Tibial nerve (tissue), 4 donors: ENCODE results near the gene HOMER2. TPM values are rescaled to one million over a fixed set of nuclear protein-coding genes. Genes with fewer than 3 reads are reported as not detected.
"Not testable (repeated sequence)": the region's sequence is repeated elsewhere in the genome, so short reads cannot be mapped to it uniquely, and the experiment has no call there.

ENCODE experiments used
- DNase-seq, 2 donors: peaks; one replicate each; pipeline ENCODE4 v3.0.0-alpha.2; 2019; ENCODE audit warnings: low spot score in 2 of 2
- H3K27ac ChIP-seq, 4 donors: fragments of 200-600 bp; sonication (generic) in 3 of 4; one replicate each; pipeline ENCODE4 v1.5.1; 2017 to 2019; ENCODE audit warnings: mild to moderate bottlenecking in 1 of 4
- H3K27me3 ChIP-seq, 2 donors: fragments of 200-600 bp; sonication (generic) in 1 of 2; one replicate each; pipeline versions ENCODE4 v1.5.1 to v1.6.0; 2017 to 2019
- H3K36me3 ChIP-seq, 3 donors: fragments of 200-600 bp; sonication (generic); one replicate each; pipeline ENCODE4 v1.5.1; 2018 to 2019
- H3K4me1 ChIP-seq, 4 donors: fragments of 200-600 bp; sonication (generic) in 3 of 4; one replicate each; pipeline ENCODE4 v1.5.1; 2017 to 2019
- H3K4me3 ChIP-seq, 4 donors: fragments of 200-600 bp; sonication (generic) in 3 of 4; one replicate each; pipeline ENCODE4 v1.5.1; 2017 to 2019; ENCODE audit warnings: mild to moderate bottlenecking in 1 of 4, moderate library complexity in 1 of 4
- H3K9me3 ChIP-seq, 4 donors: fragments of 200-600 bp; sonication (generic) in 3 of 4; one replicate each; pipeline ENCODE4 v1.5.1; 2017 to 2019
- CTCF ChIP-seq, 5 experiments: fragments of 200-600 bp in 3 of 5; fragments of 450-650 bp in 2 of 5; sonication (generic) in 3 of 5; IDR thresholded peaks; one replicate each; pipeline ENCODE4 v1.5.1; 2016 to 2019; ENCODE audit warnings: antibody characterized with exemption in 5 of 5, mild to moderate bottlenecking in 3 of 5, moderate library complexity in 2 of 5
- EP300 ChIP-seq, 2 donors: sonication (generic); formaldehyde crosslinking; IDR thresholded peaks; one replicate each; pipeline ENCODE4 v1.6.1; 2017; ENCODE audit warnings: antibody characterized with exemption in 2 of 2, mild to moderate bottlenecking in 1 of 2
- POLR2A ChIP-seq, 2 donors: fragments of 450-650 bp; IDR thresholded peaks; one replicate each; pipeline ENCODE4 v1.6.1; 2017; ENCODE audit warnings: antibody characterized with exemption in 2 of 2, mild to moderate bottlenecking in 2 of 2, moderate library complexity in 2 of 2
- WGBS, 2 donors: methylation state at CpG; one replicate each; pipeline ENCODE4 v1.1.5; 2018; 5-methylcytosine and 5-hydroxymethylcytosine counted together
- total RNA-seq, 4 donors: library from RNA; depleted of rRNA; stranded (reverse); fragments of >200 nt; gene quantifications; one replicate each; pipeline ENCODE4 v1.1.0, GENCODE V29; 2016

Gene HOMER2
- total RNA-seq, 4 donors from 2014 or later, result 25.5 to 950 (median 39.0) TPM

- no peaks in the 10 kb centered on the region for H3K4me1 ChIP-seq
- no peaks in the 10 kb centered on the region for H3K9me3 ChIP-seq
- H3K27me3 ChIP-seq, result no peaks in the 10 kb centered on the region
- no peak for DNase-seq
- no peak overlapping the region for H3K27ac ChIP-seq
- no peak overlapping the region for H3K4me3 ChIP-seq
- WGBS, 2 donors, result 74 to 78% methylated on average over 1 of the region's 1 CpG
- peaks cover 0 to 29% (median 0%) of the 10 kb centered on the region in 3 donors for H3K36me3 ChIP-seq
- TF ChIP-seq EP300 (IDR thresholded peaks at IDR 0.05) (no peak), POLR2A (IDR thresholded peaks at IDR 0.05) (no peak), CTCF (IDR thresholded peaks at IDR 0.05) (no peak)
Observed at GRCh38 chr15:82874267-82874666, 78.3 kb downstream of the HOMER2 start.

DNA sequence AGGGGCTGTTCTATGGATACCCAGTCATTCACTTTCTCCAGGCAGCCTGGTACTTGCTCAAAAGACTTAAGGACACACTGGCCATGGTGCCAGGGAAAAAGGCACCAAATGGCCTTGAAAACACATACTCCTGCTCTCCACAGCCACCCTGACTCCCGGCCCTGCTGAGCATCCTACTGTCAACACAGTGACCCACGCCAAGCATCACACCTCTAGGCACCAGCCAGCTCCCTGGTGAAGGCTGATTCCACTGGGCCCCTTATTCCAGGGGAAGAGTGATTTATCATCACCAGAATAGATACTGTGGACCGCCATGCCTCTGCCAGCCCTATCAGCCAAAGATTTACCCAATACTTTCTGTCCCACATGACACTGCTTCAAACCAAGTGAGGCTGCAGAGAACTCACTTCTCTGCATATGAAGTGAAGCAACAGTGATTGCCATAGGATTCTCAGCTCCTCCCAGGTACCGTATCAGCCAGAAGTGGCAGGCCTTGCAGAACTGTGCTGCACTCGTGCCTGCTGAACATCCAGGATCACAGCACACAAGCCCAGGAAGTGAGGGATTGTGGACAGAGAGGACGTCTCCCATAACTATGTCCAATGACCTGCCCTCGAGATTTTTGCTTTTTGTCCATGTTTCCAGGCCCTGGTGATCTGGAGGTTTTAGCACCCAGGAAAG, 79.4 kb downstream of the HOMER2 start:
- no peaks in the 10 kb centered on the region for H3K27me3 ChIP-seq
- H3K4me1 ChIP-seq, result no peaks in the 10 kb centered on the region
- no peak overlapping the region for H3K27ac ChIP-seq
- no peak overlapping the region for H3K4me3 ChIP-seq
- TF ChIP-seq CTCF (IDR thresholded peaks at IDR 0.05) (no peak), POLR2A (IDR thresholded peaks at IDR 0.05) (no peak), EP300 (IDR thresholded peaks at IDR 0.05) (no peak)
- DNase-seq, result no peak
- 91 to 97% methylated on average over 7 of the region's 7 CpGs for WGBS, 2 donors
- peaks cover 0 to 29% (median 0%) of the 10 kb centered on the region in 3 donors for H3K36me3 ChIP-seq
- H3K9me3 ChIP-seq, result no peaks in the 10 kb centered on the region

DNA sequence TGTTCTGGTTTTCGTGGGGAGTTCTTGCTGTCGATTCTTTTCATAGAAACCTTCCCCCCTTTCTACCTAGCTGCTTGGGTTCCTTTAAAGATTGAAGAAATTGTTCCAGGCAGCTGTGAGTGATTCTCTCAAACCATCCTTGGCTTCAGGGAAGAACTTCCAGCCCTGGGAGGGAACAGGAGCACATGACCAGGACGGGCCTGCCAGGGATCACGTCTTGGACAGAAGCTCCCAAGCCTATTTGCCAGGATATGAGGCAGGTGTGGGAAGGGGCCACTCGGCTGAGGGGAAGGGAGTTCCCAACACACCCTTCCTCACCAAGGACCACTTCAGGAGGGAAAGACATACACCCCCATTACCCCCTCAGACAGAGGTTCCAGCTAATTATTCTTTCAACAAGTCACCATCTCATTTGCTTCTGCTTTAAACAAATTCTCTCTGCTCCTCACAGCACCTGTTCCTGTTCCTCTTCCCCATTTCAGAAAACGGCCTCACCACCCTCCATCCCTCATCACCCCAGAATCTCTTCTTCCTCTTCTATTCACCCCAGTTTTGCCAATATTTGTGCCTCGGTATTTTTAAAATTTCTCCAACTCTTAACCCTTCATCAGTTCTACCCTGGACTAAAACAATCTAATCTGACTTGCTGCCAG, 80.6 kb downstream of the HOMER2 start:
- Histone ChIP-seq H3K27ac (no peak overlapping the region), H3K27me3 (no peaks in the 10 kb centered on the region), H3K36me3 (peaks cover 0 to 29% (median 0%) of the 10 kb centered on the region in 3 donors), H3K9me3 (no peaks in the 10 kb centered on the region), H3K4me1 (no peaks in the 10 kb centered on the region), H3K4me3 (no peak overlapping the region)
- TF ChIP-seq CTCF (IDR thresholded peaks at IDR 0.05), result no peak
- TF ChIP-seq EP300 (IDR thresholded peaks at IDR 0.05), result no peak
- no peak for TF ChIP-seq POLR2A (IDR thresholded peaks at IDR 0.05)
- WGBS, 2 donors, result 81 to 85% methylated on average over 7 of the region's 7 CpGs
- DNase-seq, result no peak

- H3K36me3 ChIP-seq, result peaks cover 0 to 29% (median 0%) of the 10 kb centered on the region in 3 donors
- 54 to 60% methylated on average over 5 of the region's 5 CpGs for whole genome bisulfite sequencing, 2 donors
- no peak overlapping the region for H3K27ac ChIP-seq
- H3K4me3 ChIP-seq, result no peak overlapping the region
- no peak for TF ChIP-seq POLR2A (IDR thresholded peaks at IDR 0.05)
- no peak for DNase-seq
- no peaks in the 10 kb centered on the region for H3K4me1 ChIP-seq
- no peaks in the 10 kb centered on the region for H3K27me3 ChIP-seq
- H3K9me3 ChIP-seq, result no peaks in the 10 kb centered on the region
Observed at GRCh38 chr15:82871358-82871757, 81.2 kb downstream of the HOMER2 start.

DNA sequence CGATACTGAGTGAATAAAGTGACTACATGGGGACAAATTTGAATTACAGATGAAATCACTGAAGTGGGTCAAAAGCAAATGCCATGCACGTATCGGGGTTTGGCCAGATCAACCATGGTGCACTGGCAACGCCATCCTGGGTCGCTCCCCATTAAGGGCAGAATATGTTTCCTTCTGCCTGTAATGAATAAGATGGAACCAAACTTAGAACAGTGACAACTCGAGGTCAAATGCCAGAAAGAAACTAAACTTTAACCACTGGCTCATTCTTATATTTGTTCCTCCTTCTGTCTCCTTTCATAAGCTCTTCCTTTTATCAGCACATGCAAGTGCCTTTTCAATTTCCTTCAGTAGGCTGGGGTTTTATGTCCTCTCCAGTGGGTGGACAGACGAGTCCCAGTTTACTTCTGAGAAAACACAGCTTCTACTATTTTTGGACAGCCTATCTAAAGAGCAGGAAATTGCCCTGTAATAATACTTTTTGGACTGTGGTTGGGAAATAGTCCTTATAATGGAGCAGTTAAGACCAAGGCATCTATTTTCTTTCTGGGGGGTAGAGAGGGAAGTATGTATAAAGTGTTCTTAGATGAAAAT, 81.7 kb downstream of the HOMER2 start:
- Histone ChIP-seq H3K4me3 (no peak overlapping the region), H3K9me3 (no peaks in the 10 kb centered on the region), H3K4me1 (no peaks in the 10 kb centered on the region), H3K36me3 (peaks cover 0 to 29% (median 0%) of the 10 kb centered on the region in 3 donors), H3K27me3 (no peaks in the 10 kb centered on the region), H3K27ac (no peak overlapping the region)
- no peak for DNase-seq
- 56 to 64% methylated on average over 7 of the region's 7 CpGs for WGBS, 2 donors
- TF ChIP-seq CTCF (IDR thresholded peaks at IDR 0.05), result no peak
- no peak for TF ChIP-seq POLR2A (IDR thresholded peaks at IDR 0.05)
- no peak for TF ChIP-seq EP300 (IDR thresholded peaks at IDR 0.05)

GRCh38 chr15:82865981-82866380, 86.5 kb downstream of the HOMER2 start:
- WGBS, 2 donors, result 79 to 87% methylated on average over 3 of the region's 3 CpGs
- not testable (repeated sequence) for H3K4me3 ChIP-seq, H3K4me1 ChIP-seq, H3K27me3 ChIP-seq, H3K27ac ChIP-seq, H3K36me3 ChIP-seq, DNase-seq, H3K9me3 ChIP-seq

DNA sequence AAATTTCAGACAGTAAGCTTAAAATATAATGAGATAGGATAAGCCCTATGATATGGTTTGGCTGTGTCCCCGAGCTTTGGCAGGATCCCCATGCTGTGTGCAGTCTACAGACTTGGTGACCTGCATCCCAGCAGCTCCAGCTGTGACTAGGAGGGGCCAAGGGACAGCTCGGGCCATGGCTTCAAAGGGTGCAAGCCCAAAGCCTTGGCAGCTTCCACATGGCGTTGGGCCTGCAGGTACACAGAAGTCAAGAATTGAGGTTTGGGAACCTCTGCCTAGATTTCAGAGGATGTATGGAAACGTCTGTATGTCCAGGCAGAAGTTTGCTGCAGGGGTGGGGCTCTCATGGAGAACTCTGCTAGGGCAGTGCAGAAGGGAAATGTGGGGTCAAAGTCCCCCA, 86.9 kb downstream of the HOMER2 start:
- not testable (repeated sequence) for H3K4me1 ChIP-seq, H3K27me3 ChIP-seq, DNase-seq, H3K4me3 ChIP-seq, H3K36me3 ChIP-seq, H3K9me3 ChIP-seq, H3K27ac ChIP-seq
- WGBS, 2 donors, result 76 to 79% methylated on average over 4 of the region's 4 CpGs
